HG02973 (cell line): ENCODE results near the gene PLCL1.
"Not testable (repeated sequence)": the region's sequence is repeated elsewhere in the genome, so short reads cannot be mapped to it uniquely, and the experiment has no call there.

Experiments used
- ATAC-seq: cut with Tn5 transposase; IDR thresholded peaks from one replicate; pipeline ENCODE4 v1.9.1; 2021; ENCODE audit warnings: moderate library complexity; ENCODE audit not compliant: unreplicated experiment

Gene PLCL1

DNA sequence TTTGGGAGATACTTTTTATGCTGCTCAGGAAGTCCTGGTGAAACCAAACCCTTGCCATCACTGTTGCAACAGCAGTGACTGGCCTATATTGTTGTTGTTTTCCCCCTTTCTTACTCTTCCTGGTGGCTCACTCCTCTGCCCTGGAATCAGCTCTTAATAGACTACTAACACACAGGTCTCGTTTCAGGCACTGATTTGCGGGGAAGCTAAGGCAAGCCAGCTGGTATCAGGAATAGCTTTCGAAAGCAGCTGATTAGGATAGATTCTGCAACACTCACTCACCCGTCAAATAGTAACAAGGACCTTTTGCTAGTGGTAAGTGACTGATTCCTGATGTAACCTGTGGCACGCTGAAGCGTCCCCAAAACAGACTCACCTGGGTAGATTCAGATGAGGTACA is 360.4 kb downstream of the PLCL1 start:
- ATAC-seq: no peak

DNA sequence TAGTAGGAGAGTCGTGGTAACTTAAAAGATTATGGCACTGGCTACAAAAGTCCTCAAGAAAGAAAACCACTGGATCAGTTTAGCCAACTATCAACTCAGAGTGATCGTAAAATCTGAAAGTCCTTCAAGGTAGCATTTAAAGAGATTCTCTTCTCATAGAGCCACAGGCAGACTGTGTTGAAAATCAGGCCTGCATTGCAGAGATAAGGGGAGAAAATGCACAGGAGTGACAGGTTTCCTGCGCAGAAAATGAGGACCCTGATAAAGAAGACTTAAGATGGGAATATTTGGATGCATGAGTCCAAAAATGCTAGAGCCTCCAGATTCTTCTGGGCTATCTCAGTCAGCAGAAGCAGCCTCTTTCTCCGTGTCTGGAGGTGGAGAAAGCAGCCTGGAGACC is 360.9 kb downstream of the PLCL1 start:
- ATAC-seq: no peak

DNA sequence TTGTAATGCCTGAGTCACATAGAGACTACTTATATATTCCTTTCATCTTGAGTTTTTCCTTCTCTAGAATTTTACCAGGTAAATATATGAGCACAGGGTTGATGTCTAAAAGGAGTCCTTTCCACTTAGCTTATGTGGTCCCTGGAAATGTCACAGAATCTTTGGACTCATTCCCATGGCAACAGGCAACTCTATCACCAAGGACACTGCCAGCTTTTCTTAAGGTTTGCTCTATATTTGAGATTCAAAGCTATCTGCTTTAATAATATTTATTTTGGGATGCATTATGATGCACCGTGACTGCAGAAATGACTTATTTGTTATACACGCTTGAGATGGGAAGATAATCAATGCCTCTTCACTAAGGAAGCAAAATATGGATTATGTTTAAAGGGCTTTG is 363.0 kb downstream of the PLCL1 start:
- ATAC-seq: no peak

DNA sequence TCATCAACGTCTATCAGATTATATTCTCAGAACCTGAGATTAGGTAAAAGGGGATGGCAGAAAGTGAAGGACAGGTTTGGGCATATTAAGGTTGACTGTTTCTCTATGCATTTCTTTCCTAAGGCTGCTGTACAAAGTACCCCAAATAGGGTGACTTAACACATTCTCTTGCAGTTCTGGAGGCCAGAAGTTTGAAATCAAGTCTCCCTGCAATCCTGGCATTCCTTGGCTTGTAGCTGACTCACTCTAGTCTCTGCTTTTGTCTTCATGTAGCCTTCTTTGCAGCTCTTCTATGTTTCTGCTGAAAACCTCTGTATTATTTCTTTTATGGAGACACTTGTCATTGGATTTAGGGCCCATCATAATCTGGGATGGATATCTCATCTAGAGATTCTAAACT is 364.3 kb downstream of the PLCL1 start:
- ATAC-seq: no peak

DNA sequence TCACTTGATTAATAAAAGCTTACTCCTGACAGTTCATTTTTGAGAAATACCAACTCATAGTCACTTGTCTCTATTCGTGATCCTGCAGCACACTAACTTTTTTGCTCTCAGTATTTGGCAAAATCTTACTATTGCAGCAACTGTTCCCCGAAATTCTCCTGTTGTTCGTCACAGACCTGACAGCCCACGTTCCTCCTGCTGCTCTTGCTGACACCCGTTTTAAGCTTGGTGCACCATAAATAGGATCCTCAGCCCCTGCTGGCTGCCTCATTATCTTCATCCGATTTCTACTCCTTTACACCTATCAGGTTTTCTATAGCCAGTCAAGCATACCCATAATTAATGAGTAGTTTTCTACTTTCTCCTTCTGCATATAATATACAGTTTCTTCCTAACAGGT is 368.8 kb downstream of the PLCL1 start:
- ATAC-seq: no peak

DNA sequence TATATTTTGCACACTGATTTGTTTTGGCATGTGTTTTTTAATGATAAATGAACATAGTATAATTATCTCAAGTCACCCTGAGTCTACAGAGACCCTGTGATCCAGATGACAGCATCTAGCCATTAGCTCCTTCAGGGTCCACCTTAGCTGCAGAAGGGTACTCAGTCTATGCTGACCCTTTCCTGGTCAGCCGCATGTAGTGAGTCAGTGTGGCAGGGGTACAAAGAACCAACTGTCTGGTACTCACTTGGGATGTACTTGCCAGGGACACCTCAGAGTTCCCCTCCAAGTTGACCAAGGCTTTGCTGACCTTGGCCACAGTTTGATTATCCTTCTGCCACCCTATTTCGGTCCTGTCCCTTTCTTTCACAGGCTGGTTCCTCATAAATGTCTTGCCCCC is 369.5 kb downstream of the PLCL1 start:
- ATAC-seq: no peak

DNA sequence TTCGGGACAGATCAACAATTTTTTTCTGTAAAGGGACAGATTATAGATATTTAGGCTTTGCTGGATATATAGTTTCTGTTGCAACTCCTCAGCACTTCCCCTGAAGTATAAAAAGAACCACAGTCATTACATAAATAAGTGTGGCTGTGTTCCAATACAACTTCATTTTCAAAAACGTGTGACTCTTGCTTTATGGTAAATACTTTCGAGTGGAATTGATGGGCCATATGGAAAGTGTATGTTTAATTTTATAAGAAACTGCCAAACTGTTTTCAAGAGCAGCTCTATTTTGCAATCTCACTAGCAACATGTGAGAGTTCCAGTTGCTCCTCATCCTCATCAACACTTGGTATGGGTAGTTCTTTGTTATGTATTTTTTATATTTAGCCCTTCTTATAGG is 370.9 kb downstream of the PLCL1 start:
- no peak for ATAC-seq

DNA sequence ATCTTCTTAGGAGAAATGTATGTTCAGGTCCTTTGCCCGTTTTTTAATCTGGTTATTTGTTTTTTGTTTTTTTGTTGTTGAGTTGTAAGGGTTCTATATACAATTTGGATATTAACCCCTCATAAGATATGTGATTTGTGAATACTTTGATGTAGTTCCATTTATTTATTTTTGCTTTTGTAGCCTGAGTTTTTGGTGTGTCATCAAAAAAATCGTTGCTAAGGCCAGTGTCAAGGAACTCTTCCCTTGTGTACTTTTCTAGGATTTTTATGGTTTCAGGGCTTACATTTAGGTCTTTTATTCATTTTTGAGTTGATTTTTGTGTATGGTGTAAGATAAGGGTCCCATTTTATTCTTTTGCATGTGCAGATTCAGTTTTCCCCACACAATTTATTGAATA is 372.6 kb downstream of the PLCL1 start:
- no peak for ATAC-seq

DNA sequence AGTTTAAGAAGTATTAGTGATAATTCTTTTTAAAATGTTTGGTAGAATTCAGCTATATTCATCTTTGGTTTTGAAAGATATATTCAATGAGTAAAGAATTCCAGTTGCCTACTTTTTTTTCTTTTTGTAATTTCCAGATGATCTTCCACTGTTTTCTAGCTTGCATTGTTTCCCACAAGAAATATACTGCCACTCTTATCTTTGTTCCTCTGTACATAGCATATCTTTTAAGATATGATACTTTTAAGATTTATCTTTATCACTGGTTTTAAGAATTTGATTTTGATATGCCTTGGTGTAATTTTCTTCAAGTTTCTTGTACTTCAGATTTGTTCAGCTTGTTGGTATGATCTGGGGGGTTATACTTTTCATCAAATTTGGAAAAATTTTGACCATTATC is 374.4 kb downstream of the PLCL1 start:
- ATAC-seq: no peak

DNA sequence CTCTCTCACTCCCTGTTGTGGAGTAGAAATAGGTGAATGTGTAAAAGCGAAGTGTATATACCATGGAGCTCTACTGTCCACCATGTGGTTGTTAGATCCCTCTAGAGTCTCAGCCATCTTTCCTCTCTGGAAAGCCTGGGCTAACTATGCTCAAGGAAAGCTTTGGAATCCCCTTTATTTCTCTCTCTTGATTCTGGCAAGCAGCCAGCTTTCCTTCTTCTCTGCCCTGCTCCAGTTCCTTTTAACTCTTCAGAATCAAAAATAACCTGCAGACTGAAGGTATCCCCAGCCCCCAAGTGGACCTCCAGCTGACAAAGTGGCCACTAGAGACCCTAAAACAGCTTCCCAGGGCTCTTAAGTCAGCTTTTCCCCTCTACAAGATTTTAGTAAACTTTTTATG is 381.9 kb downstream of the PLCL1 start:
- ATAC-seq: no peak

DNA sequence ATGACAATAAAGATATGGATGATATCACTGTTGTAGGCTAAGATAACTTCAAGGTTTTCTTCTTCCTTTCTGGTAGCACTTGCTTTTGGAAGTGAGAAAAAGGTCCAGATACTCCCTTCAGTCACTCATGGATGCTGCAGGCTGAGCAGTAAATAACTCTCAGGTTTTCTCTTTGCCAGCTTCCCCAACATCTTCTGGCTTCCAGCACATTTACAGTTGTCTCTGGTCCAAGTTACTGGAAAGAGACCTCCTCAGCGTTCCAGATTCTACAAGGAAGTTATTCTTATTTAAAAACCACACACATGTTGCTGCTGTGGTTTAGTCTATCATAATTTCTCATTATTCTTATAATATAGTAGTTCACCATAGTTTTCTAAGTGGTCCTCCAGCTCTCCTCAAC is 383.4 kb downstream of the PLCL1 start:
- no peak for ATAC-seq

DNA sequence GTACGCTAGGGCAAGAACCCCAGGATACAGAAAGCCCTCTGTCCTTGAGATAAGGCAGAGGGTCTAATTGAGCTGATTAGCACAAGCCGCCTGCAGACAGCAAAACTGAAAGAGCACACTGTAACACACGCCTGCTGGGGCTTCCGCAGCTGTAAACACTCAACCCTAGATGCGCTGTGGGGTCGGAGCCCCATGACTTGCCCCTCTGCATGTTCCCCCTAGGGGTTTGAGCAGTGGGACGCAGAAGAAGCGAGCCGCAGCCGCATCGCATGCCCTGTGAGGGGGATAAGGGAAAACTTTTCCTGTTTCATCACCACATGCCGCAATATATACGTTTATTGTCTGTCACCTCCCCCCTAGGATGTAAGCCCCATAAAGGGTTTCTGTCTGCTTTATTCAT is 384.6 kb downstream of the PLCL1 start:
- ATAC-seq: no peak

DNA sequence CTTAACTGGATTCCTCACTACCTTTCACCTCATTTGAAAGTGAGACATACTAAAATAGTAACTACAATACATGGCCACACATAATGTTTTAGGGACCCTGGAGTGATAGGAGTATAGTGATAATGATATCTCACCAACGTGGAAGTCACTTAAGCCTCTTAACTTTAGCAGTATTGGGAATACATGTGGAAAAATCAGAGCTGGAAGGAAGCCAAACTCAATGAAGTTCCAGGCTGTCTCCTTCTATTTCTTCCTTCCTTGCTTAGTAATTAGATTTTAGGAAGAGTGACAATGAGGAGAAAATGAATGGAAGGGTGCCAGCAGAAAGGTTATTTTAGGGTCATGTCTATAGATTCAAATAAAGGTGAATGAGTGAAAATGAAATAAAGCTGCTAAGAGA is 387.3 kb downstream of the PLCL1 start:
- no peak for ATAC-seq

DNA sequence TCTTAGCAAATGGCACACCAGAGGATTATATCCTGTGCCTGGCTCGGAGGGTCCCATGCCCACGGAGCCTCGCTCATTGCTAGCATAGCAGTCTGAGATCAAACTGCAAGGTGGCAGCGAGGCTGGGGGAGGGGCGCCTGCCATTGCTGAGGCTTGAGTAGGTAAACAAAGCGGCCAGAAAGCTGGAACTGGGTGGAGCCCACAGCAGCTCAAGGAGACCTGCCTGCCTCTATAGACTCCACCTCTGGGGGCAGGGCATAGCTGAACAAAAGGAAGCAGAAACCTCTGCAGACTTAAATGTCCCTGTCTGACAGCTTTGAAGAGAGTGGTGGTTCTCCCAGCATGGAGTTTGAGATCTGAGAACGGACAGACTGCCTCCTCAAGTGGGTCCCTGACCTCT is 392.2 kb downstream of the PLCL1 start:
- not testable (repeated sequence) for ATAC-seq
